ENCODE measurements around the gene RPN2.

DNA sequence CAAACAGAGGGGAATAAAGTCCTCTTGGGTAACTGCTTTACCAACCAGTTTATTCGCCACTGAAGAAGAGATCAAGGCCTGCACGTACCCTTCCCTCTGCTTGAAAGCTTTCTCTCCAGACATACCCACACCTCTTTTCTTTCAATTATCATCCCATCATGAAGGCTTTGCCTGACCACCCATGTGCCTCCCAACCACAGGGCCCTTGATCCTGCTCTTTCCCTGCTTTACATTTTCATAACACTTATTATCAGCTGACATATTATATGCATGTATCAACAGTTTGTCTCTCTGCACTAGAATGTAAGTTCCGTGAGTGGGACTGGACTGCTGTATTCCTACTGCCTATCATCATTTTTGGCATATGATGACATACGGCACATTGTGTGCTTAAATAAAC lies 20.9 kb upstream of the RPN2 start:
- TF ChIP-seq, protein P1, sequence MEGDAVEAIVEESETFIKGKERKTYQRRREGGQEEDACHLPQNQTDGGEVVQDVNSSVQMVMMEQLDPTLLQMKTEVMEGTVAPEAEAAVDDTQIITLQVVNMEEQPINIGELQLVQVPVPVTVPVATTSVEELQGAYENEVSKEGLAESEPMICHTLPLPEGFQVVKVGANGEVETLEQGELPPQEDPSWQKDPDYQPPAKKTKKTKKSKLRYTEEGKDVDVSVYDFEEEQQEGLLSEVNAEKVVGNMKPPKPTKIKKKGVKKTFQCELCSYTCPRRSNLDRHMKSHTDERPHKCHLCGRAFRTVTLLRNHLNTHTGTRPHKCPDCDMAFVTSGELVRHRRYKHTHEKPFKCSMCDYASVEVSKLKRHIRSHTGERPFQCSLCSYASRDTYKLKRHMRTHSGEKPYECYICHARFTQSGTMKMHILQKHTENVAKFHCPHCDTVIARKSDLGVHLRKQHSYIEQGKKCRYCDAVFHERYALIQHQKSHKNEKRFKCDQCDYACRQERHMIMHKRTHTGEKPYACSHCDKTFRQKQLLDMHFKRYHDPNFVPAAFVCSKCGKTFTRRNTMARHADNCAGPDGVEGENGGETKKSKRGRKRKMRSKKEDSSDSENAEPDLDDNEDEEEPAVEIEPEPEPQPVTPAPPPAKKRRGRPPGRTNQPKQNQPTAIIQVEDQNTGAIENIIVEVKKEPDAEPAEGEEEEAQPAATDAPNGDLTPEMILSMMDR (conservative IDR thresholded peaks at IDR 0.05; ENCODE audit: low read depth, low read length), result no peak
- TF ChIP-seq EZH2 (IDR thresholded peaks at IDR 0.05; ENCODE audit: low read length, unreplicated experiment), result no peak
- no peak for TF ChIP-seq EZH2phosphoT487 (IDR thresholded peaks at IDR 0.05; ENCODE audit: borderline replicate concordance, low read length)

Measured in PC-3 (cell line).